ENCODE results near the gene THAP11. TPM values are rescaled to one million over a fixed set of nuclear protein-coding genes. Genes with fewer than 3 reads are reported as not detected.

THAP11 gene
- total RNA-seq, 4 donors from 2014 or later: 61.3 to 102 (median 75.9) TPM

DNA sequence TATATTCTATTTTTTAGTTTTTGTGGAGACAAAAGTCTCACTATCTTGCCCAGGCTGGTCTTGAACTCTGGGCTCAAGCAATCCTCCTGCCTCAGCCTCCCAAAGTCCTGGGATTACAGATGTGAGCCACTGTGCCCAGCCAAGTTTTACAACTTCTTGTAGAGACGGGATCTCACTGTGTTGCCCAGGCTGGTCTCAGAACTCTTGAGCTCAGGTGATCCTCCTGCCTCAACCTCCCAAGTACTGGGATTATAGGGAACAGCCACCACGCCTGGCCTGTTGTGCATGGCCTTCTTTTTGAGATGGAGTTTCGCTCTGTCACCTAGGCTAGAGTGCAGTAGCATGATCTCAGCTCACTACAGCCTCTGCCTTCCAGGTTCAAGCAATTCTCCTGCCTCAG is 11.6 kb downstream of the THAP11 start:
- no peak for DNase-seq (ENCODE audit: low spot score in 2 of 2)
- no peak for TF ChIP-seq POLR2A (IDR thresholded peaks at IDR 0.05)
- TF ChIP-seq, protein P1, sequence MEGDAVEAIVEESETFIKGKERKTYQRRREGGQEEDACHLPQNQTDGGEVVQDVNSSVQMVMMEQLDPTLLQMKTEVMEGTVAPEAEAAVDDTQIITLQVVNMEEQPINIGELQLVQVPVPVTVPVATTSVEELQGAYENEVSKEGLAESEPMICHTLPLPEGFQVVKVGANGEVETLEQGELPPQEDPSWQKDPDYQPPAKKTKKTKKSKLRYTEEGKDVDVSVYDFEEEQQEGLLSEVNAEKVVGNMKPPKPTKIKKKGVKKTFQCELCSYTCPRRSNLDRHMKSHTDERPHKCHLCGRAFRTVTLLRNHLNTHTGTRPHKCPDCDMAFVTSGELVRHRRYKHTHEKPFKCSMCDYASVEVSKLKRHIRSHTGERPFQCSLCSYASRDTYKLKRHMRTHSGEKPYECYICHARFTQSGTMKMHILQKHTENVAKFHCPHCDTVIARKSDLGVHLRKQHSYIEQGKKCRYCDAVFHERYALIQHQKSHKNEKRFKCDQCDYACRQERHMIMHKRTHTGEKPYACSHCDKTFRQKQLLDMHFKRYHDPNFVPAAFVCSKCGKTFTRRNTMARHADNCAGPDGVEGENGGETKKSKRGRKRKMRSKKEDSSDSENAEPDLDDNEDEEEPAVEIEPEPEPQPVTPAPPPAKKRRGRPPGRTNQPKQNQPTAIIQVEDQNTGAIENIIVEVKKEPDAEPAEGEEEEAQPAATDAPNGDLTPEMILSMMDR (IDR thresholded peaks at IDR 0.05): no peak
- no peak overlapping the region for H3K4me3 ChIP-seq (ENCODE audit: low read depth, poor library complexity, severe bottlenecking)
- 97% methylated on average over 3 of the region's 3 CpGs for WGBS, 2 donors
- intact Hi-C loops (cut with DNase I; ENCODE audit: low total_unique reads): no loop called here

- intact Hi-C loops (cut with DNase I; ENCODE audit: low total_unique reads): no loop called here
- 75 to 79% methylated on average over 10 of the region's 10 CpGs for WGBS, 2 donors
- no peak for TF ChIP-seq POLR2A (IDR thresholded peaks at IDR 0.05)
- TF ChIP-seq, protein P1 (IDR thresholded peaks at IDR 0.05): no peak
- DNase-seq (ENCODE audit: low spot score in 2 of 2): no peak
- H3K4me3 ChIP-seq (ENCODE audit: low read depth, poor library complexity, severe bottlenecking): no peak overlapping the region
Measured at GRCh38 chr16:67855789-67856188, 13.7 kb downstream of the THAP11 start.

- 83 to 84% methylated on average over 5 of the region's 5 CpGs for WGBS, 2 donors
- intact Hi-C loops (cut with DNase I; ENCODE audit: low total_unique reads): no loop called here
- DNase-seq (ENCODE audit: low spot score in 2 of 2): no peak
- TF ChIP-seq POLR2A (IDR thresholded peaks at IDR 0.05): no peak
- TF ChIP-seq, protein P1 (IDR thresholded peaks at IDR 0.05): no peak
- no peak overlapping the region for H3K4me3 ChIP-seq (ENCODE audit: low read depth, poor library complexity, severe bottlenecking)
Measured at GRCh38 chr16:67856927-67857546, 14.9 kb downstream of the THAP11 start.

GRCh38 chr16:67857547-67858233 is 15.6 kb downstream of the THAP11 start:
- WGBS, 2 donors: 14 to 25% methylated on average over 3 of the region's 3 CpGs
- no peak for TF ChIP-seq POLR2A (IDR thresholded peaks at IDR 0.05)
- TF ChIP-seq, protein P1 (IDR thresholded peaks at IDR 0.05): peak in 1 of 3 donors; percentile 9
- intact Hi-C loops (cut with DNase I; ENCODE audit: low total_unique reads): no loop called here
- no peak overlapping the region for H3K4me3 ChIP-seq (ENCODE audit: low read depth, poor library complexity, severe bottlenecking)
- DNase-seq (ENCODE audit: low spot score in 2 of 2): peak; percentile 91 to 96

DNA sequence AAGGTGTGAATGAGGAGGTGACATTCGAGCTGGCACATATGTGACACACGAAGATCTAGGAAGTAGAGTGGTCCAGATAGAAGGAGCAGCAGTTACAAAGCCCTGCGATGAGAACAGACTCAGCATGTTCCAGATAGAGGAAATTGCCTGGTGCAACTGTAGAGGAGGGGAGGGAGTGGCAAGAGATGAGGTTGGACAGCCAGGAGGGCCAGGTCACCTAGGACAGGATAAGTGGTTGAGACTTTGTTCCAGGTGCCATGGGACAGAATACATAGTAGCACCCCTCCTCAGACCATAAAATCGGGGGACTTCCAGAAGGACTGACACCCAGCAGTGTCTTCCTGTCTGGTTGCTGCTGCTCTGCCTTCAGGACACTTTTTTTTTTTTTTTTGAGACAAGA is 16.4 kb downstream of the THAP11 start:
- WGBS, 2 donors: 49 to 63% methylated on average over 4 of the region's 4 CpGs
- intact Hi-C loops (cut with DNase I; ENCODE audit: low total_unique reads): no loop called here
- no peak for DNase-seq (ENCODE audit: low spot score in 2 of 2)
- no peak for TF ChIP-seq POLR2A (IDR thresholded peaks at IDR 0.05)
- TF ChIP-seq, protein P1 (IDR thresholded peaks at IDR 0.05): no peak
- no peak overlapping the region for H3K4me3 ChIP-seq (ENCODE audit: low read depth, poor library complexity, severe bottlenecking)
